GM23338 (cell line): Measurements from ENCODE around the gene FDXR. TPM values are rescaled to one million over a fixed set of nuclear protein-coding genes. Genes with fewer than 3 reads are reported as not detected.

Experiments used
- ATAC-seq: fragments of 200-7000 bp; cut with Tn5 transposase; 3 replicates; pipeline ENCODE4 v1.9.1; 2020
- DNase-seq: peaks from one replicate; pipeline ENCODE4 v3.0.0-alpha.2; 2015; ENCODE audit warnings: low spot score
- H2AFZ ChIP-seq: fragments of 200-600 bp; sonication (generic); 2 replicates; pipeline ENCODE4 v1.8.0; 2016; ENCODE audit warnings: antibody characterized with exemption, mild to moderate bottlenecking, moderate library complexity
- H3F3A ChIP-seq: fragments of 200-600 bp; sonication (generic); replicated peaks from 2 replicates; pipeline ENCODE4 v1.8.0; 2017; ENCODE audit warnings: antibody characterized with exemption, mixed run types, low read depth
- H3K27ac ChIP-seq: fragments of 200-600 bp; sonication (generic); 2 replicates; pipeline ENCODE4 v1.6.1; 2016; ENCODE audit warnings: low read depth
- H3K27me3 ChIP-seq: fragments of 200-600 bp; sonication (generic); 2 replicates; pipeline ENCODE4 v1.8.0; 2016; ENCODE audit warnings: mild to moderate bottlenecking, mixed run types, moderate library complexity; ENCODE audit not compliant: insufficient read depth
- H3K36me3 ChIP-seq: fragments of 200-600 bp; sonication (generic); 2 replicates; pipeline ENCODE4 v1.8.0; 2016; ENCODE audit warnings: mild to moderate bottlenecking; ENCODE audit not compliant: insufficient read depth
- H3K4me1 ChIP-seq: fragments of 200-600 bp; sonication (generic); 2 replicates; pipeline ENCODE4 v1.8.0; 2016; ENCODE audit warnings: mild to moderate bottlenecking, moderate library complexity; ENCODE audit not compliant: insufficient read depth
- H3K4me2 ChIP-seq: fragments of 200-600 bp; sonication (generic); 2 replicates; pipeline ENCODE4 v1.7.1; 2017; ENCODE audit warnings: mixed run types
- H3K4me3 ChIP-seq: fragments of 200-600 bp; sonication (generic); 2 replicates; pipeline ENCODE4 v1.6.1; 2016; ENCODE audit warnings: mixed run types
- H3K79me2 ChIP-seq: fragments of 200-600 bp; sonication (generic); replicated peaks from 2 replicates; pipeline ENCODE4 v1.8.0; 2017; ENCODE audit warnings: mild to moderate bottlenecking; ENCODE audit not compliant: insufficient read depth
- H3K9me2 ChIP-seq: fragments of 200-600 bp; sonication (generic); 2 replicates; pipeline ENCODE4 v1.8.0; 2017; ENCODE audit not compliant: insufficient read depth
- H4K20me1 ChIP-seq: fragments of 200-600 bp; sonication (generic); replicated peaks from 2 replicates; pipeline ENCODE4 v1.8.0; 2017; ENCODE audit warnings: mild to moderate bottlenecking; ENCODE audit not compliant: insufficient read depth
- H3K27ac Mint-ChIP-seq: 2 replicates; pipeline ENCODE4 v1.8.0; 2020; ENCODE audit warnings: inconsistent platforms, mild to moderate bottlenecking, moderate library complexity, mixed read lengths
- H3K27me3 Mint-ChIP-seq: 3 replicates; pipeline ENCODE4 v1.8.0; 2022; ENCODE audit warnings: low read depth, mild to moderate bottlenecking, moderate library complexity, mixed read lengths, inconsistent platforms; ENCODE audit not compliant: insufficient read depth, poor library complexity
- H3K36me3 Mint-ChIP-seq: 3 replicates; pipeline ENCODE4 v1.8.0; 2021; ENCODE audit warnings: low read depth, mild to moderate bottlenecking, inconsistent platforms, moderate library complexity, mixed read lengths
- H3K4me1 Mint-ChIP-seq: 3 replicates; pipeline ENCODE4 v1.8.0; 2020; ENCODE audit warnings: mild to moderate bottlenecking, inconsistent platforms, mixed read lengths
- H3K4me3 Mint-ChIP-seq: 3 replicates; pipeline ENCODE4 v1.8.0; 2021; ENCODE audit warnings: moderate library complexity, mild to moderate bottlenecking, inconsistent platforms, mixed read lengths
- H3K9me3 Mint-ChIP-seq: 3 replicates; pipeline ENCODE4 v1.8.0; 2020; ENCODE audit warnings: moderate library complexity, mild to moderate bottlenecking, inconsistent platforms, mixed read lengths
- CTCF ChIP-seq, 2 experiments: fragments of 200-600 bp in 1 of 2; sonication (generic) in 1 of 2; conservative IDR thresholded peaks; 2 replicates each; pipeline versions ENCODE4 v1.5.1 to v1.6.1; 2016 to 2017; ENCODE audit warnings: antibody characterized with exemption in 2 of 2, low read depth in 2 of 2, mild to moderate bottlenecking in 2 of 2, moderate library complexity in 1 of 2
- EZH2 ChIP-seq: fragments of 200-600 bp; sonication (generic); IDR thresholded peaks from one replicate; pipeline ENCODE4 v1.8.0; 2017; ENCODE audit warnings: antibody characterized with exemption, mild to moderate bottlenecking, low read depth; ENCODE audit not compliant: unreplicated experiment
- JUNB ChIP-seq: IDR thresholded peaks from one replicate; pipeline ENCODE4 v1.6.1; 2016; ENCODE audit warnings: antibody characterized with exemption; ENCODE audit not compliant: unreplicated experiment
- NANOG ChIP-seq: IDR thresholded peaks from 2 replicates; pipeline ENCODE4 v1.6.1; 2016; ENCODE audit warnings: antibody characterized with exemption, borderline replicate concordance
- POLR2AphosphoS5 ChIP-seq: IDR thresholded peaks from 2 replicates; pipeline ENCODE4 v1.6.1; 2016; ENCODE audit warnings: antibody characterized with exemption, low read depth
- REST ChIP-seq: IDR thresholded peaks from one replicate; pipeline ENCODE4 v1.6.1; 2018; ENCODE audit warnings: antibody characterized with exemption; ENCODE audit not compliant: unreplicated experiment
- STAT1 ChIP-seq: IDR thresholded peaks from one replicate; pipeline ENCODE4 v1.6.1; 2016; ENCODE audit warnings: antibody characterized with exemption; ENCODE audit not compliant: unreplicated experiment
- ZNF114 ChIP-seq: fragments of 250-450 bp; sonication (Bioruptor Pico); IDR thresholded peaks from 2 replicates; pipeline ENCODE4 v1.5.0; 2020; ENCODE audit warnings: mild to moderate bottlenecking, moderate library complexity
- ZNF331 ChIP-seq: fragments of 250-450 bp; sonication (Bioruptor Pico); IDR thresholded peaks from 2 replicates; pipeline ENCODE4 v1.5.0; 2020; ENCODE audit warnings: low read depth, mild to moderate bottlenecking, moderate library complexity
- ZNF462 ChIP-seq: fragments of 250-450 bp; sonication (Bioruptor Pico); IDR thresholded peaks from 2 replicates; pipeline ENCODE4 v1.5.0; 2020; ENCODE audit warnings: mild to moderate bottlenecking, moderate library complexity
- polyA plus RNA-seq: library from polyadenylated mRNA; unstranded; fragments of >200 nt; fragmentation: Nextera tagmentation; extraction: Ambion mirVana; gene quantifications from 2 replicates; pipeline ENCODE4 v1.2.1, GENCODE V29; 2016
- total RNA-seq: library from RNA; depleted of rRNA; stranded (reverse); fragments of >200 nt; shearing (Covaris generic); gene quantifications from 2 replicates; pipeline ENCODE4 v1.2.3, GENCODE V29; 2014

FDXR gene
- total and polyA plus RNA-seq, 2 experiments from 2014 or later, result 21.7 to 33.1 TPM

- no peak for DNase-seq
- no peak for TF ChIP-seq ZNF331 (CRISPR knock-in tag)
- no peak for TF ChIP-seq ZNF114 (CRISPR knock-in tag)
- TF ChIP-seq EZH2, result no peak
- no peak for TF ChIP-seq STAT1
- no peak for TF ChIP-seq NANOG
- no peak for TF ChIP-seq JUNB
- TF ChIP-seq REST, result no peak
- TF ChIP-seq ZNF462 (CRISPR knock-in tag), result no peak
- TF ChIP-seq POLR2AphosphoS5, result no peak
- no peak for TF ChIP-seq CTCF (conservative IDR thresholded peaks at IDR 0.05; ENCODE audit: low read depth in 2 of 2)
- no peaks in the 10 kb centered on the region for H3F3A ChIP-seq
- H3K36me3 ChIP-seq, result no peaks in the 10 kb centered on the region
- no peak overlapping the region for H3K27ac ChIP-seq
- H3K9me3 Mint-ChIP-seq, result peaks cover 5% of the 10 kb centered on the region; the same call in 2 of the 3 replicates
- H3K9me2 ChIP-seq, result no peaks in the 10 kb centered on the region
- H3K4me3 ChIP-seq, result no peak overlapping the region
- H3K4me1 Mint-ChIP-seq, result peaks cover 6% of the 10 kb centered on the region
- H3K4me2 ChIP-seq, result no peak overlapping the region
- H2AFZ ChIP-seq, result no peak overlapping the region
- H4K20me1 ChIP-seq, result no peaks in the 10 kb centered on the region
- H3K27ac Mint-ChIP-seq, result no peak overlapping the region
- H3K4me3 Mint-ChIP-seq, result no peak overlapping the region
- no peaks in the 10 kb centered on the region; the same call in 1 of the 2 replicates for H3K4me1 ChIP-seq
- H3K79me2 ChIP-seq, result no peaks in the 10 kb centered on the region
- peaks cover 8% of the 10 kb centered on the region for H3K27me3 Mint-ChIP-seq
- ATAC-seq, result no peak
- peaks cover 3% of the 10 kb centered on the region; the same call in 1 of the 3 replicates for H3K36me3 Mint-ChIP-seq
- no peaks in the 10 kb centered on the region for H3K27me3 ChIP-seq
Measured at GRCh38 chr17:74903034-74903433, 30.2 kb upstream of the FDXR start.
